ENCODE results near the gene SLC22A4.

Gene SLC22A4

DNA sequence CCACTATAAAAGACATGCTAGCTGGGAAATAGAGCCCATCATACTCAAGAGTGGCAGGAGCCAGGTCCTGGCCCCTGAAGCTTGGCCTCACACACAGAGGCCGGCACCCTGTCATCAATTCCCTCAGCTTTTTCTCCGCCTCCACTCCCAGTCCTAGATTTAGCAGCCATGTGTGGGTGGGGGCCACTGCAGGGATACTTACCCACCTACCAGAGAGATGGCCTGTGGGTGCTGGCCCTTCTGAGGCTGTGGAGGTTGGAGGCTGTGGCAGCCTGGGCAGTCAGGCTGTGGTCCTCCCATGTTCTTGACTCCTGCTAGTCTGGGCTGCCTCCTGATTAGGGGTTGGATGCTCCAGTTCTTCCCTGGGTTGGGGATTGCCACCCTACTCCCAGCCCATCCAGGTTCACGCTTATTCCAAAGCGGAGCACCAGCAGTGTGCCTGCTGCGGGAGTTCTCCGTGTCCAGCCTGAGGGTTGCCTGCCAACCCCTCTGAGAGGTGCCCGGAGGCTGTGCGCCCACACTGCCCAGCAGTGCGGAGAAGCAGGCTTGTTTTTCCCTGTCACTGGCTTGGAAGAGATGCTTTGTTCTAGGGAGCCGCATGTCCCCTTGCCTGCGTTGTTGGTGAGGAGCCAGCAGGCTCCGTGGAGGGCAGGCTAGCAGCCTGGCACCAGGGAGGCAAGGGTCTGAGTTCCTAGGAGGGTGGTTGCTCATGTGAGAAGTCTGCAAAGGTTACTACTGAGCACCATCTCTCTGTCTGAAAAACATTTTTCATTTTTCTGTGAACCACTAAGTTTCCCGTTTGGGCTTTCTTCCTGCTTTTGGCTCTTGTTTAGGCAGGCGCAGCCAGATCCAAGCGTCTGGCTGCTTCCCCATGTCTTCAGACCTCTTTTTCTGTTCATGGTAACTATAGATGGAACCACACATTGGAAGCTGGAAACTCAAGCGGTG lies 82.8 kb downstream of the SLC22A4 start:
- no peak for DNase-seq (ENCODE audit: low read depth, low spot score)

DNA sequence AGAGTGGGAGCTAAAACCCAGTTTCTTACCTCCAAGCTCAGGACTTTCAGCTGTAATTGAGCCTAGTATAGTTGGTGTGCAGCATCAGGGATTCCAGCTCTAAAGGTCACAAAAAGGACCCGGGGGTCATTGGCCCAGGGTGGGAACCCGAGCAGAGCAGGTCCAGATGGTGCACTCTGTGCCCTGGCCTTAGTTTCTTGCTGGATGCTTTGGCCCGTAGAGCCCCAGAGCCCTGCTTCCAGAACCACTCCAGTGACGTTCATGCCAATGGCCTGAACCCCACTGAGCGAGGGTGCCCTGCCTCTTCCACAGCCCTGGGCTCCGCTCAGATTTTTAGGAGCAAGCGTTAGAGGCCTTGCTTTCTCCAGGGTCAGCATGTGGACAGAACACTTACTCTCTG lies 83.5 kb downstream of the SLC22A4 start:
- no peak for DNase-seq (ENCODE audit: low read depth, low spot score)

DNA sequence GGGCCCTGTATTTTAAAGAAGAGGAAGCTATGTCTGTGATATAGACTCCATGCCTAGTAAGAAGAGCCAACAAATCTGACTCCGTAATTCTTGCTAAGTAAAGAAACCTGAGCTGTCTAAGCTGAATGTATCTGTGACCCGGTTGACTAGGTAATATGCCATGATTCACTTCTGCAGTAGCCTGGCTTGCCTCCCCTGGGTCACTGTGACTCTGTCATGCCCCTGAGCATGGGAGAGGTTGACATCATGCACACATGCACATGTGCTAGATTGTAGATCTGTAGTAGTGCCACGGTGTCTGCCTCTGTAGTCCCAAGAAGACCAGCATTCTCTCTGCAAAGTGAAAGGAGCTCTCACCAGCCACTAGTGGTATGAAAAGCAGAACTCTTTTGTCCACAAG lies 84.4 kb downstream of the SLC22A4 start:
- no peak for DNase-seq (ENCODE audit: low read depth, low spot score)

DNA sequence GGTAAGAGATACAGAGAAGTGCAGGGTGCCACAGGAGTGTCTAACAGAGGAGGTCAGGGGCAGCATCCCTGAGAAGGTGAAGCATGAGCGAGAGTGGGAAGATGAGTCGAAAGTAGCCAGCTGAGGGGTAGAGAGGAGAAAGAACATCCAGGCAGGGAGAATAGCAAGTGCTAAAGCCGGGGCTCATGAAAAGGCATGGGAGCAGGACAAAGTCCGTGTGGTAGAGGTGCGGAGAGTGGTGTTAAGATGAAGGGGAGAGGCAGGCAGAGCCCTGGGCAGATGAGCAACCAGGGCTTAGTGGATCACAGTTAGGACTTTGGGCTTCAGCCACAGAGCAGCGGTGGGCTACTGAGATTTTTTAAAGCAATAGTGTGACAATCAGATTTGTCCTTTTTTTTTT lies 85.9 kb downstream of the SLC22A4 start:
- DNase-seq (ENCODE audit: low read depth, low spot score): no peak

DNA sequence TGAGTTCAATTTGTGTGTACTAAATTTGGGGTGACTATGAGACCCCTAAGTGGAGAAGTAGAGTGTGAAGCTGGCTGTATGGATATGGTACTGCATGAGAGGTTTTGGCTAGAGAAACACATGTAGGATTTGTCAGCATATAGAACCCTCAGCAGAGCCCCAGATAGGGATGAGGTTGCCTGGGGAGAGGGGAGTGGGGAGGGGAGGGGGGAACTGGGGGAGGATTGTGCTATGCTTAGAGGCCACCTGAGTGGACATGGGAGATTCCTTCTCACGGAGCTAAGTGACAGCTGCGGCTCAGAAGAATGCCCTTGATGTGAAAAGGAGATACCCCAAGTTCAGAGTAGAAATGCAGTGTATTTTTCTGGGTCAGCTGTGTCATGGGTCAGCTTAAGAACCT lies 86.5 kb downstream of the SLC22A4 start:
- DNase-seq (ENCODE audit: low read depth, low spot score): no peak

DNA sequence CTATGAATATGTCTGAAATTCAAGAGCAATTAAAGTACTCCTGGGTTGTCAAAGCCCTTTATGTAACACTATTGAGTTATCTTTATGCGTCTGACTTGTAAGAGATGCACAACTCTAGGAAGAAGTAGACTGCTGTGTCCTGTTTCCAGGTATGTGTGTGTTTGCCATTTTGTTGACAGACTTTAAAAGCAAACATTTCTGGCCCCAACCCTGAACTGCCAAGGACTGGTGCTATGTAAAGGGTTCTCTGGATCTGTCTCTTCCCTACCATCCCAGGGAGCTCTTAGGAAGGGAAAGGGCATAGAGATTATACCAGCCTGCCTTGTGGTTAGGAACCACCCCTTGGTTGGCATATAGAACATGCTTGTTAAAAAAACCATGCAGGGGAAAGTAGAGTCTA lies 87.4 kb downstream of the SLC22A4 start:
- no peak for DNase-seq (ENCODE audit: low read depth, low spot score)

DNA sequence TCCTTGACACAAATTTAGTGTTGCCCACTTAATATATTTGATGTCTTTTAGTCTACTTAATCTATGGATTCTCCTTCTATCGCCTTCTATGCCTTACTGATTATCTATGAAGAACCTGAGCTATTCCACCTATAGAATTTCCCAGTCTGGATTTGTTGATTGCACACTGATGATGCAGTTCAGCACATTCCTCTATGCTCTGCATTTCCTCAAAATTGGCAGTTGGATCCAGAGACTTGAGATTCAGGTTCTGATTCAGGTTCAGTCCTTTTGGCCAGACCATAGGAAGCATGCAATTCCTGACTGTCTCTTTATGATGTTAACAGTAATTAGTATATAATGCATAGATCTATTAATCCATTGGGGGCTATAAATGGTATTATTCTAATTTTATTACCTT lies 89.1 kb downstream of the SLC22A4 start:
- DNase-seq (ENCODE audit: low read depth, low spot score): no peak

DNA sequence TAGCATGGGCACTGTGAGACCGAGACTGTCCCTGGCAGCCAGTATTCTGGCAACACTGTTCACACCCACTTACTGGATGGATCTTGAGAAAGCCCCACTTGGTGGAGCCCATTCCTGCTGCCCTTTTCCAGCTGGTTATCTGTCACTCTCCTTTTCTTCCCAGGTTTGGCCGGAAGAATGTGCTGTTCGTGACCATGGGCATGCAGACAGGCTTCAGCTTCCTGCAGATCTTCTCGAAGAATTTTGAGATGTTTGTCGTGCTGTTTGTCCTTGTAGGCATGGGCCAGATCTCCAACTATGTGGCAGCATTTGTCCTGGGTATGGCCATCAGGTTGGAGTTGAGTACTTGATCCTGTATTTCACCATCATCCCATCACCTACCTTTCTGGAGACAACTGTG lies 89.8 kb downstream of the SLC22A4 start:
- DNase-seq (ENCODE audit: low read depth, low spot score): no peak

DNA sequence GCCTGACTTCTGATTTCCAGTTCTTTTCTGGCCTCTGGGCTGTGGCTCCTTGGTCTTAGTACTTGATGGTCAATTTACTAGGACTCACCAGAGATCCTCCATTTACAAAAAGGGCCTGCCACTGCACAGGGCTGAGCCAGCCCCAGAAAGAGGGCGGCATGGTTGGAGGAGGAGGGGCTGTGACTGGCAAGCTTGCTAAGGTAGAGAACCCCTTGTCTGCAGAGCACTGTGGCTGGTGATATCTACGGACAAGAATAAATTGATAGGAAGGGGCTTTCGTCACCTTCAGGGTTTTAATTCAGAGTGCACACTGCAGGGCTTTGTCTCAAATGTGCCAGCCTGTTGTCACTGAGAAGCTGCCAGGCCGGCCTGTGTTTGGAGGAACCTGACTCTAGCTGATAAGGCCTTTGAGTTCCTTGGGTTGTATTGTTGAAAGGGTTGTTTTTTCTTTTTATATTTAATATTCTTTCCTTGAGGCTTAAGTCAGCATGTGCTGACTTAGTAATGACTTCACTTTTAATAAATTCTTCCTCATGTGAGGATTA lies 90.4 kb downstream of the SLC22A4 start:
- no peak for DNase-seq (ENCODE audit: low read depth, low spot score)

DNA sequence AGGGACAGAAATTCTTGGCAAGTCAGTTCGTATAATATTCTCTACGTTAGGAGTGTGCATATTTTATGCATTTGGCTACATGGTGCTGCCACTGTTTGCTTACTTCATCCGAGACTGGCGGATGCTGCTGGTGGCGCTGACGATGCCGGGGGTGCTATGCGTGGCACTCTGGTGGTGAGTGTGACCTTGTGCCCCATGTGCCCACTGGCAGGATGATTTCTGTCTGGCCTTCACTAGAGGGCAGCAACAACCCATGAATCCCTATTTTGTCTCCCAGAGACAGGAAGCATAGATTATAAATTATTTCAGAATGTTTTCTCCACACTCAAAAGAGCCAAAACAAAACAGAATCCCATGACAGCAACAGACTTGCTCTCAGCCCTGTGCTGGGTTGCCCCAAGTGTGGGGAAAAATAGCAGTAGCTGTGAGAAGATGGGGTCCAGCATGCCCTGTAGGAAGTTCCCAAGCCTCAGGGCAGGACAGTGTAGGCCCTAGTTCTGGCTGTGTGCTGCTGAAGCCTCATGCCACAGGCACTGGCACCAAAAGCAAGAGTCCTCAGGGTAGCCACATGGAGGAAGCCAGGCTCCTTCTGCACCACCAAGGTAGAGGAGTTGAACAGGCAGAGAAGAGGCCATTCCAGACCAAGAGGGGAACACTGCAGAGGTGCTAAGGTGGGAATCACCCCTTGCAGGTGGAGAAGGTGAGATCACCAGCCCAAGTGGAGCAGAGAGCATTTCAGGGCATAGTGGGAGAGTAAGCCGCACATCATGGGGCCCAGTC lies 91.3 kb downstream of the SLC22A4 start:
- no peak for DNase-seq (ENCODE audit: low read depth, low spot score)

DNA sequence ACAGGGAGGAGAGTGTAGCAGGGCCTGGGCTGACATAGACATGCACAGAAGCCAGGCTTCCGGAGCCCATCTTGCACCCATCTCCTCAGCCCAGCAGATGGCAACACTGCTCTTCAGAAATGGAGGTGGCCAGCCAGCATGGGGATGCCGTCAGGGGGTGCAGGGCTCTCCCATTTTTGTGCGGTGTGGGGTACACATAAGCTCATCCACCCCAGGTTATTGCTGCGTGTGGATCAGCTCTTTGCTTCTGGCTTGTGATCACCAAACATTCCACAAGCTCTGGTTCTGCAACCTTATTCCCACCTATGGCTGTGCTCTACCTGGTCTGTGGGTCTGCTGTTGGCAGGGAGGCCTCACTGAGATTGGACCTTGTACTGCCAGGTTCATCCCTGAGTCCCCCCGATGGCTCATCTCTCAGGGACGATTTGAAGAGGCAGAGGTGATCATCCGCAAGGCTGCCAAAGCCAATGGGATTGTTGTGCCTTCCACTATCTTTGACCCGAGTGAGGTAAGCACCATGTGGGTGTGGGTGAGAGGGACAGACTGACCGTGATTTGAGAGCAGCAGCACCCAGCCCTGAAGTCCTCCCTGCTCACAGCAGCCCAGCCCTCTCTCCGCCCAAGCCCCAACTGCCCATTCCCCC lies 92.6 kb downstream of the SLC22A4 start:
- DNase-seq (ENCODE audit: low read depth, low spot score): no peak

DNA sequence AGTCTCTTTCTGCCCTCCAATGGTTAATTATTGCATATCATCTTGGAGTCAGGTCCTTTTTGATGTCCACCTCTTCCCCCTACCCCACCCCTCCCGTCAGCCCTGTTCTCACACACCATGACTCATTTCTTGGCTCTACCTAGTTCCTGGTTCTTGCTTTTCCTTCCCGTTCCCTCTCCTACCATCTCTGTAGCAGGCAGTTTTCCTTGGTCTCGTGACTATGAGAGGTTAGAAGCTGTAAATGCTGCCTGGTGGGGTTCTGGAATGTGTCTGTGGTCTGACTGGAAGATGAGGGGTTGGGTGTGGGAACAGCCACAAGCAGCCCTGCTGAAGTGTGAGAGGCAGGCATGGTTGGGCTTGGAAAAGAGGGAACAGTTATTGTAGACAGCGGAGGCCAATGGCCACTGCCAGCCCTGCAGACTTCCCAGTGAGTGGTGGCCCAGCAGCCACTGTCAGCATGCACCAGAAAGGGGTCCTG lies 93.5 kb downstream of the SLC22A4 start:
- DNase-seq (ENCODE audit: low read depth, low spot score): peak; percentile 90

DNA sequence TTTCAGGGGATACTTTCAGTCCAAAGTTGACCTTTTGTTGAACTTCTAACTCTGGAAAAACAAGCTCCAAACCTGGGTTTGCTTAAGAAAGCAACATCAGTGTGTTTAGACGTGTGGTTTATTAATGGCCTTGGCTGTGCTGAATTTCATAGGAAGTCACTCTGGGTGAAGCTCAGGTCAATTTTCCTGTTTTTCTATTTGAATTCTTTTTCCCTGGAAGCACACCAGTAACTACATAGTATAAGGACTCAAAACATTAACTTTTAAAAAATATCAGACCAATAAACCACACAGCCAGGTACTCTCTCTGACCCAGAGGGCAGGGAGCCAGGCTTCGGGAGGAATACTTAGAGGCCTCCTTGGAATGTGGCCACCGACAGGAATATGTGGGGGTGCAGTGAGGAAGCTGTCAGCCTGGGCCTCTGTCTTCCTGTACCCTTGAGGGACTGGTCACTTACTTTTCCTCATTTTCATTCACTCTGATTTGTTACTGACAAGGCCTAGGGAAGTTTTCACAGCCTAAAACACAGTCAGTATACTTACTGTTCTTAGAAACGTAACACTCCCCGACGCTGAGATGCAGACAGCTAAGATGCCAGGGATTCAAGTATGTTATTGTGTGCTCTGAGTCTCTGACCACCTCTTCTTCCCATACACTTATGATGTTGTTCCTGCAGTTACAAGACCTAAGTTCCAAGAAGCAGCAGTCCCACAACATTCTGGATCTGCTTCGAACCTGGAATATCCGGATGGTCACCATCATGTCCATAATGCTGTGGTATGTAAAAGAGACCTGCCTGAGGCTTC lies 94.3 kb downstream of the SLC22A4 start:
- DNase-seq (ENCODE audit: low read depth, low spot score): no peak

DNA sequence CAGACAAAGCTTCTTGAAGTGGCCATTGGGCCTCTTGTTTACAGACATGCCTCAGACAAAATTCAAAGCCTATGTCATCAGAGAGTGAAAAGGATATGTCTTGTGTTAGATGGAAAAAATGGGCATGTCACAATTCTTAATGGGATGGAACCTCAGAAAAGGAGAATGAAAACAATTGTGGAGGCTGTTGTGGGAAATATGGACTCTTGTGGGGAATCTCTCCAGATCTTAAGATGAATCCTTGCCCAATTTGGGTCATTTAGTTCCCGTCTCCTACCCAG lies 94.8 kb downstream of the SLC22A4 start:
- no peak for DNase-seq (ENCODE audit: low read depth, low spot score)

DNA sequence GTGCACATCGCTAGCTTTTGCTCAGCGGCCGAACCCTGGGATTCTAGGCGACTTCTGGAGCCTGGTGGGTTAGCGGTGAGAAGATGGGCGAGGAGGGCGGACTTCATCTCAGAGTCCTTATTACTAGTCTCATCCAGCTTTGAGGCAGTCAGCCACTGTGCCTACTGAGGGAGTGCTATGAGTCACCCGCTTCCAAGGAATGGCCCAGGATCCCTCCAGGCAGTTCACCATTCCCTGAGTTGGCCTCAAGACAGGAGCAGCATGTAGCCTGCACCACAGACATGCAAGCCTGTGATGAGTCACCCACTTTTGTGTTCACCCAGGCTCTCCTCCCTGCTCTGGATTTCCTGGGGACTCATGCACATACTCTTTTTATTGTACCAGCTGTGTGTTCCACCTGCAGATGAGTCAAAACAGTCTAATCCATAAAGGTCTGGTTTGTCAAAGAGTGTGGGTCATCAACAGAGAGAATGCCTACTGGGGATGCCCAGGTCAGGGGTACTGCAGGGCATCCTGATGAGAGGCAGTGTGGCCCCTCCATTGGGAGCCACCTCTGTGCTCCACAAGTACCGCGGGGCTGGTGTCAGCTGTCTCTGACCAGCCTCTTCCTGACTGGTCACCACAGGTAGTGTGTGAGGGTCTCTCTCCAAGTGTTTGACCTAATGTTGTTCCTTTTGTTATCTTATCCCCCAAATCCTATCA lies 95.5 kb downstream of the SLC22A4 start:
- DNase-seq (ENCODE audit: low read depth, low spot score): peak; percentile 96

DNA sequence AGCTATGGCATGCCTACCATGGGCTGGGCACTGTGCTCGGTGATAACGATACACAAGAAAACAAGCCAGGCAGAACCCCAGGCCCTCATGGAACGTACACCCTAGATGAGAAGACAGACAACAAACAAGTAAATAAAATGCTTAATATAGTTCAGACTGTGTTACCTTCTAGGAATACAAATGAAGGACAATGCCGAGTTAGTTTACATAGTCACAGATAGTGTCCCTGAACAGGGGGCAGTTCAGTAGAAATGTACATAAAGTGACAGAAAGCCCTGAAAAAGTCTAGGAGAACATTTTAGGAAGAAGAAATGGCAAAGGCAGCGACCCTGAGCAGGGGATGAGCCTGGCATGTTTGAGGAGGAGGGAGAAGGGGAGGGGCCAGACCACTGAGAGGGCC lies 97.1 kb downstream of the SLC22A4 start:
- no peak for DNase-seq (ENCODE audit: low read depth, low spot score)

DNA sequence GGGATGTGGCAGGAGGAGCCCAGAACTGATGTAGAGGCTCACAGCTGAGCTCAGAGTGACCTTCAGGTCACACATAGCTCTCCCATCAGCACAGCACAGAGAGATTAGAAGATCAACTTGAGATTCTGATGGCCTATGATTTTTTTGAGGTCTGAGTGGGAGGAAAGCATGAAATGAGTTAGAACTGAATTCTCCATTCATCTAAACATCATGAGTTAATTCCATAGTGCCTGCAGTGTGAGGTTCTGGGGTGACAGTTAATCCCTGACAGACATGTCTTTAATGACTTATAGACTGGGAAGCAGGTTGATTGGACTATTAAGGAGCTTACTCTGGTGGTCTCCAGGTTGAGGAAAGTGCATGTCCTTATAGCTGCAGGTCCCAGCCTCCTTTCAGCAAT lies 97.7 kb downstream of the SLC22A4 start:
- DNase-seq (ENCODE audit: low read depth, low spot score): no peak

DNA sequence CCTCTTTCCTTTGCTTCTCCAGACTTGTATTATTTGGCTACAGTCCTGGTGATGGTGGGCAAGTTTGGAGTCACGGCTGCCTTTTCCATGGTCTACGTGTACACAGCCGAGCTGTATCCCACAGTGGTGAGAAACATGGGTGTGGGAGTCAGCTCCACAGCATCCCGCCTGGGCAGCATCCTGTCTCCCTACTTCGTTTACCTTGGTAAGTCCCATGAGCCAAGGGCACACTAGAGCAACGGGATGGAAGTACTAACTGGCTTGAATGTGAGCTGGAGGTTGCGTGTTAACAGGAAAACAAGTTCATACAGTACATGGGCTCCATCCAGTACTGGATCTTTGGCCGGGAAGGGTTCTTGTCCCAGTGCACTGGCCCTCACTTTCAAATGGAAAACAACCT lies 98.2 kb downstream of the SLC22A4 start:
- no peak for DNase-seq (ENCODE audit: low read depth, low spot score)

DNA sequence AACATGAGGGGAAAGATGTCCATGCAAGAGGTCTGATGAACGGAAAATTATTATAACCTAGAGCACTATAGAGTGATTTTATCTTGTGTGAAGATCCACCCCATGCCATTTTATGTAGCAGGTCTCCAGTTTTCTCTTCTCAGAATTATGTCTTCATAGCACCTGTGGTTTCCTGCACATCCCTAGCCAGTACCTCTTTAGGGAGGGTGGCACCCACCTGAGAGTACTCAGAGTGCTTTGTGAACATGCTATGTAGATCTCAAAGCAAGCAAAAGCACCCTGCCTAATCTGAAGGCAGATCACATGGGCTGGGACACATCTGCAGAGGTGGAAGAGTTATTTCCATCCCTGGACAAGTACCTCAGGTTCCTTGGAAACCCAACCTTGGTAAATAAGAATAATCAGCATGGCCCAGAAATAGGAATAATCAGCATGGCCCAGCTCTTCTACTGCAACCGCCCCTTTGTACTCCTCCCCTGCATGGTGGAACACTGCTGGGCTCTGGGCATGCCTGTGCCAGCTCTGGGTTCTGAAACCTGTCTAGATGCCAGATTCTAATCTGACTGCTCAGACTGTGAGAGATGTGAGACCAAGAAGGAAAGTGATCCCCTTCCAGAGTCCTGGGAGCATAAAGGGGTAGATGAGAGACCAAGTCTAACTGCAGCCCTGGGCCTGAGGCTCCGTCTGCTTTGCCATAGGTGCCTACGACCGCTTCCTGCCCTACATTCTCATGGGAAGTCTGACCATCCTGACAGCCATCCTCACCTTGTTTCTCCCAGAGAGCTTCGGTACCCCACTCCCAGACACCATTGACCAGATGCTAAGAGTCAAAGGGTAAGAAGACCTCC lies 99.0 kb downstream of the SLC22A4 start:
- DNase-seq (ENCODE audit: low read depth, low spot score): no peak

All from brain pericyte (primary cell).